GM12872 (cell line): ENCODE results near the gene RPL36.

Experiments
- TF ChIP-seq, protein P1 (sequence below): IDR thresholded peaks from 3 replicates; pipeline ENCODE4 v1.5.1; 2011; ENCODE audit warnings: low read depth, mild to moderate bottlenecking, low read length, moderate library complexity; ENCODE audit not compliant: insufficient read depth

RPL36 gene

GRCh38 chr19:5690125-5690954, at the start of gene RPL36:
Gene RPL36 (plus strand): TSS chr19:5690295. CDS start chr19:5690508, 213 bp downstream.
- TF ChIP-seq, protein P1, sequence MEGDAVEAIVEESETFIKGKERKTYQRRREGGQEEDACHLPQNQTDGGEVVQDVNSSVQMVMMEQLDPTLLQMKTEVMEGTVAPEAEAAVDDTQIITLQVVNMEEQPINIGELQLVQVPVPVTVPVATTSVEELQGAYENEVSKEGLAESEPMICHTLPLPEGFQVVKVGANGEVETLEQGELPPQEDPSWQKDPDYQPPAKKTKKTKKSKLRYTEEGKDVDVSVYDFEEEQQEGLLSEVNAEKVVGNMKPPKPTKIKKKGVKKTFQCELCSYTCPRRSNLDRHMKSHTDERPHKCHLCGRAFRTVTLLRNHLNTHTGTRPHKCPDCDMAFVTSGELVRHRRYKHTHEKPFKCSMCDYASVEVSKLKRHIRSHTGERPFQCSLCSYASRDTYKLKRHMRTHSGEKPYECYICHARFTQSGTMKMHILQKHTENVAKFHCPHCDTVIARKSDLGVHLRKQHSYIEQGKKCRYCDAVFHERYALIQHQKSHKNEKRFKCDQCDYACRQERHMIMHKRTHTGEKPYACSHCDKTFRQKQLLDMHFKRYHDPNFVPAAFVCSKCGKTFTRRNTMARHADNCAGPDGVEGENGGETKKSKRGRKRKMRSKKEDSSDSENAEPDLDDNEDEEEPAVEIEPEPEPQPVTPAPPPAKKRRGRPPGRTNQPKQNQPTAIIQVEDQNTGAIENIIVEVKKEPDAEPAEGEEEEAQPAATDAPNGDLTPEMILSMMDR, result peak; percentile 99

DNA sequence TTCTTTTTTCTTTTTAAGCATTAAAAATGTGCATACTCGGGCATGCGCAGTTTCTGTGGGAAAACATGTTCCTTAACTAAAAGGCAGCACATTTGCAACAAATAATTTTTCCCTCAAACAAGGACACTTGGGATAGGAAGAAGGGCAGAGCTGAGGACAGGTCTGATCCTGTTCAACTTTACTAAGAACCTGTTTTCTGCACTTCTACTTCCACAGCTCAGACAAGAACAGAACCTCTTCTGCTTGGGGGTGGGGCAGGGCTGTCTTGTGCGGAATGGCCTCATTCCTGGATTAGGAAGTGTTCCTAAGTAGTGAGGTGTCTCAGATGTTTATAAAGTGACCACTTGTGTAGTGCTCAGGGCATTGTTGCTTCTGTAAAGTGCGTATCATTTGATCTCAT, 48.9 kb upstream of the RPL36 start:
- TF ChIP-seq, protein P1, result no peak

- TF ChIP-seq, protein P1, result no peak
These were observed 47.9 kb upstream of the RPL36 start for GRCh38 chr19:5642204-5642603.

DNA sequence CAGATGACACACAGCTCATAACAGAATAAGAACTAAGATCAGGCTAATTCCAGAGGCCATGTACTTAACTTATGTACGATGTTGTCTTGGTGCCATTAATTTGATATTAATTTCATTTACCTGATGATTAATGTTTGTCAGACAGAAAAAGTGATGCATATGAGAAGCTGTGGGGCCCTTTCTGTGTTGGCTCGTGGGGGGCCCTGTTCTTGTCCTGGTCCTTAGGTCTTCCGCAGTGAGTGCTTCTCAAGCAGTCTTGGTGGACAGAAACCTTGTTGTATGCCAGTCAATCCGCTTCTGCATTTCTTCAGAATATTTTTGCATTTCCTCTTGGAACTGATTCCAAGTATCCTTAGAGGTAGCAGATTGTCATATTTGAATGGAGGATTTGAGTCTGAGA, 47.0 kb upstream of the RPL36 start:
- TF ChIP-seq, protein P1, result no peak

DNA sequence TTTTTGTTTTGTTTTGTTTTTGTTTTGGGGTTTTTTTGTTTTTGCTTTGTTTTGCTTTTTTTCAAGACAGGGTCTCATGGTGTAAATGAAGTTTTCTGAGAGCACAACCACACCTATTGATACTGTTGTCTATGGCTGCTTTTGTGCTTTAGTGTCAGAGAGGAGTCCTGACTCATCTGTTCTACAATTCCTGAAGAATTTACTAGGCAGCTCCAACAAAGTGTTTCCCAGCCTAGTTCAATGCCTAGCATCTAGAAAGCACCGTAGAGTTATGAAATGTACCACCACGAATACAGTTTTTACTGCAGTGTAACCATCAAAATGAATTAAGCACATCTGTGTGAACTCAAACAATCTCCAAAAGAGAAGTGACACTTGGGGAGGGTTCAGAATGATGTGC, 46.1 kb upstream of the RPL36 start:
- TF ChIP-seq, protein P1, result no peak

- TF ChIP-seq, protein P1, result no peak
These were observed 44.7 kb upstream of the RPL36 start for GRCh38 chr19:5645409-5645808.

DNA sequence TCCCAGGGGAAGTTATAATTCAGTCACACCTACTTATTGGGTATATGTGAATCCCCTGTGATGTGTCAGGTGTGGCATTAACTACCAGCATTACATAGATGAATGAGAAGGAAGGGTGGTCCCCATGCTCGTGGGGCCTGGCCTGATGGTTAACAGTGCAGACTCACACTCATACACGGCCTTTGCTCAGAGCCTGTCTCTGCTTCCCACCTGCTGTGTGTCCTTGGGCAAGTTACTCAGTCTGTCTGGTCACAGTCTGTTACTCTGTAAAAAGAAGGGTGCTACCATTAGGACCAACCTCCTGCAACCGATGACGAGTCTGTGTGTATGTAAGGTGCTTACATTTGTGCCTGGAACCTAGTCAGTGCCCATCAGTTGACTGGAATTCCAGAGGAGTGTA, 43.4 kb upstream of the RPL36 start:
- TF ChIP-seq, protein P1, result no peak

- TF ChIP-seq, protein P1, result no peak
These were observed 41.6 kb upstream of the RPL36 start for GRCh38 chr19:5648464-5648863.
